GM15510 (cell line): Measurements from ENCODE around the gene CNTLN.

Experiments used
- POLR2A ChIP-seq: IDR thresholded peaks from 3 replicates; pipeline ENCODE4 v1.6.1; 2011; ENCODE audit warnings: borderline replicate concordance; ENCODE audit not compliant: insufficient read length; ENCODE audit errors: extremely low read depth

CNTLN gene

GRCh38 chr9:17402309-17402708, 267.5 kb downstream of the CNTLN start:
- no peak for TF ChIP-seq POLR2A

- TF ChIP-seq POLR2A: no peak
These were observed 268.7 kb downstream of the CNTLN start for GRCh38 chr9:17403539-17403938.

GRCh38 chr9:17414986-17415385, 280.1 kb downstream of the CNTLN start:
- no peak for TF ChIP-seq POLR2A

GRCh38 chr9:17422994-17423680, 288.3 kb downstream of the CNTLN start:
- TF ChIP-seq POLR2A: no peak

GRCh38 chr9:17423681-17424011, 288.8 kb downstream of the CNTLN start:
- no peak for TF ChIP-seq POLR2A

GRCh38 chr9:17425384-17425783, 290.5 kb downstream of the CNTLN start:
- no peak for TF ChIP-seq POLR2A

GRCh38 chr9:17433526-17433925, 298.7 kb downstream of the CNTLN start:
- TF ChIP-seq POLR2A: no peak

- no peak for TF ChIP-seq POLR2A
These were observed 302.0 kb downstream of the CNTLN start for GRCh38 chr9:17436854-17437253.

GRCh38 chr9:17437813-17438212, 303.0 kb downstream of the CNTLN start:
- no peak for TF ChIP-seq POLR2A

- TF ChIP-seq POLR2A: no peak
These were observed 318.9 kb downstream of the CNTLN start for GRCh38 chr9:17453751-17454150.

GRCh38 chr9:17462869-17463464, 328.1 kb downstream of the CNTLN start:
- no peak for TF ChIP-seq POLR2A

- no peak for TF ChIP-seq POLR2A
These were observed 335.4 kb downstream of the CNTLN start for GRCh38 chr9:17470036-17470813.

GRCh38 chr9:17472126-17472525, 337.3 kb downstream of the CNTLN start:
- no peak for TF ChIP-seq POLR2A

- no peak for TF ChIP-seq POLR2A
These were observed 341.6 kb downstream of the CNTLN start for GRCh38 chr9:17476401-17476800.

- no peak for TF ChIP-seq POLR2A
These were observed 343.0 kb downstream of the CNTLN start for GRCh38 chr9:17477816-17478215.

- TF ChIP-seq POLR2A: no peak
These were observed 346.1 kb downstream of the CNTLN start for GRCh38 chr9:17480966-17481365.
